Activated CD4-positive, alpha-beta T cell treated with anti-CD3 and anti-CD28 coated beads, Interleukin-2, amount 50 U/mL, for 1 hour (primary cell): ENCODE measurements around the gene SLC12A9.

Source experiments
- DNase-seq: peaks from one replicate; pipeline ENCODE4 v3.0.0-alpha.2; 2020

Gene SLC12A9

DNA sequence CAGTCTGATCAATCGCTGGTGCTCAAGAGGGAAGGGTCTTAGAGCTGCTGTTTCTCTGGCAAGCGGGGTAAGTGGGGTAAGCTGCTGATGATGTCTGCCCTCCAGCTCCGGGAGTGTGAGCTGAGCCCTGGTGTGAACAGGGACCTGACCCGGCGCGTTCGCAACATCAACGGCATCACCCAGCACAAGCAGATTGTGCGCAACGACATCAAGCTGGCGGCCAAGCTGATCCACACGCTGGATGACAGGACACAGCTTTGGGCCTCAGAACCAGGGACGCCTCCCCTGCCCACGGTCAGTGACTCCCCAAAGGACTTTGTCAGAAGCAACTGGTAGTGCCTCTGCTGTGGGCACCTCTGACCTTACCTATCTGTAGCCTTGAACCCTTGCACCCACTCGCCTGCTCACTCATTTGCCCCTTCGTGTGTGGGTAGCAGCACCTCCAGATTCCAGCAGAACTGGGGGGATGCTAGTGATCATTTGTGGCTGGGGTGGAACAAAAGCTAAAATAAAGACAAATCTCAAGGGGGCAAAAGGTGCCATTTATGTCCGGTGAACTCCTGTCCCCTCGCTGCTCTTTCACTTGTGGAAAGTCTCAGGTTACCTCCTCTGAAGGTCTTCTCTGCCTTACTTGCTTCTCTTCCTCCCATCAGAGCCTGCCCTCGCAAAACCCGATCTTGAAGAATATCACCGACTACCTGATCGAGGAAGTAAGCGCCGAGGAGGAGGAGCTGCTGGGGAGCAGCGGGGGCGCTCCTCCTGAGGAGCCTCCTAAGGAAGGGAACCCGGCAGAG is 33.8 kb downstream of the SLC12A9 start:
- no peak for DNase-seq

DNA sequence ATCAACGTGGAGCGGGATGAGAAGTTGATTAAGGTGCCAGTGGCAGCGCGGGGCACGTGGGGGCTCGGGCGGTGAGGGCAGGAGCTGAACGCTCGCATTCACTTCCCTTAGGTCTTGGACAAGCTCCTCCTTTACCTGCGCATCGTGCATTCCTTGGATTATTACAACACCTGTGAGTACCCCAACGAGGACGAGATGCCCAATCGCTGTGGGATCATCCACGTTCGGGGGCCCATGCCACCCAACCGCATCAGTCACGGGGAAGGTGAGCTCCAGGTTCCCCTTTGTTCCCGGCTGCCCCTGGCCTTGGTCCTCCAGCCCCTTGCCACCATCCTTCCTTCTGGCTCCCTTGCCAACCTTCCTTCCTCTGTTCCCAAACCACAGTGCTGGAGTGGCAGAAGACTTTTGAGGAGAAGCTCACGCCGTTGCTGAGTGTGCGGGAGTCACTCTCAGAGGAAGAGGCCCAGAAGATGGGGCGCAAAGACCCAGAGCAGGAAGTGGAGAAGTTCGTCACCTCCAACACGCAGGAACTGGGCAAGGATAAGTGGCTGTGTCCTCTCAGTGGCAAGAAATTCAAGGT is 34.5 kb downstream of the SLC12A9 start:
- DNase-seq = no peak

DNA sequence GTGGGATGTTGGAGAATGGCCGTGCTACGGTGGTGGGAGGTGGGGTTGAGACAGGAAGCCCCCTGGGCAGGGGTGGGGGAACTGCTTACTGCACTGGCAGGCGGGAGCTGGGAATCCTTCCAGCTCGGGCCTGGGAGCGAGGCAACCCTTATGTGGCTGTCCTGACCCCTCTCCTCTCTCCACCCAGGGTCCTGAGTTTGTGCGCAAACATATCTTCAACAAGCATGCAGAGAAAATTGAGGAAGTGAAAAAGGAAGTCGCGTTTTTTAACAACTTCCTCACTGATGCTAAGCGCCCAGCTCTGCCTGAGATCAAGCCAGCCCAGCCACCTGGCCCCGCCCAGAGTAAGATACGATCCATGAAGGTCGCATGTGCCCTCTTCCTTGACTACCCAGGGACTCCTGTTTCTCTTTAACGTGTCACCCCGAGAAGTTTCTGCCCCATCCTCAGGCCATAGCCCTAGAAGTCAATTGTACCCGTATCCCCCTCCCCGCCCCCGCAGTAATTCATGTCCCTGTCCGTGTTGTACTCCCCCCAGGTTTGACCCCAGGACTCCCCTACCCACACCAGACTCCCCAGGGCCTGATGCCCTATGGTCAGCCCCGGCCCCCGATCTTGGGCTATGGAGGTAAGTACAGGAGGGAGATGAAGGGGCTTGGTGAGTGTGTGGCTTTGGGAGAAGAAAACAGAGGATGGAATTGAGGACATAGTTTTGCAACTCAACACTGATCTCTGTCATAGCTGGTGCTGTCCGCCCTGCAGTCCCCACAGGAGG is 35.2 kb downstream of the SLC12A9 start:
- DNase-seq = peak; percentile 52

DNA sequence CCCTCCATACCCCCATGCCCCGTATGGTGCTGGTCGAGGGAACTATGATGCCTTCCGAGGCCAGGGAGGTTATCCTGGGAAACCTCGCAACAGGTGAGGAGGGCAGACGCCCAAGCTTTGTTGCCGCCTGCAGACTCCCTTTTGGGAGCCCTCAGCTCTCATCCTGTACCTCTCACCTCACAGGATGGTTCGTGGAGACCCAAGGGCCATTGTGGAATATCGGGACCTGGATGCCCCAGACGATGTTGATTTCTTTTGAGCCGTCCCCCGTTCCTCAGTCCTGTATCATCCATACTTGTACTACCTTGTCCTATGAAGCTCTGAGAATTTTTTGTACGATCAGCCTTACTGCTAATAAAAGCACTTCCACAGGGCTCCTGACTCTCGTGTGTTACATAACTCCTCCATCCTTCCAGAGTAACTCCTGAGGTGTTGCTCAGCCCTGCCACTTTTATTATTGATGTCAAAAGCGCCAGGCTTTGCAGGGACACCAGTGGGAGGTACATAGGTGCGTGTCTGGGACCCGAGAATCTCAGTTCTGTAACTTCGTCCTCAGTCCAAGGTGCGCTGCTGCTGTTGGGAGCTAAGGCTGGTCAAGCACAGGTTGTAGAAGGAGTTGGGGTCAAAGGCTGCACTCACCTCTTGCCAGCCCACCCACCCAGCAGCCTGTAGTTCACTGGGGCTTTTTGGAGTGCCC is 35.9 kb downstream of the SLC12A9 start:
- DNase-seq = no peak

GRCh38 chr7:100888988-100889750 is 36.7 kb downstream of the SLC12A9 start, which contains the start of gene UFSP1:
Gene UFSP1, minus strand, starts transcription at chr7:100889715. Its CDS starts 444 bp downstream, at chr7:100889271.
- no peak for DNase-seq

GRCh38 chr7:100890653-100891567 is 38.4 kb downstream of the SLC12A9 start:
- no peak for DNase-seq

DNA sequence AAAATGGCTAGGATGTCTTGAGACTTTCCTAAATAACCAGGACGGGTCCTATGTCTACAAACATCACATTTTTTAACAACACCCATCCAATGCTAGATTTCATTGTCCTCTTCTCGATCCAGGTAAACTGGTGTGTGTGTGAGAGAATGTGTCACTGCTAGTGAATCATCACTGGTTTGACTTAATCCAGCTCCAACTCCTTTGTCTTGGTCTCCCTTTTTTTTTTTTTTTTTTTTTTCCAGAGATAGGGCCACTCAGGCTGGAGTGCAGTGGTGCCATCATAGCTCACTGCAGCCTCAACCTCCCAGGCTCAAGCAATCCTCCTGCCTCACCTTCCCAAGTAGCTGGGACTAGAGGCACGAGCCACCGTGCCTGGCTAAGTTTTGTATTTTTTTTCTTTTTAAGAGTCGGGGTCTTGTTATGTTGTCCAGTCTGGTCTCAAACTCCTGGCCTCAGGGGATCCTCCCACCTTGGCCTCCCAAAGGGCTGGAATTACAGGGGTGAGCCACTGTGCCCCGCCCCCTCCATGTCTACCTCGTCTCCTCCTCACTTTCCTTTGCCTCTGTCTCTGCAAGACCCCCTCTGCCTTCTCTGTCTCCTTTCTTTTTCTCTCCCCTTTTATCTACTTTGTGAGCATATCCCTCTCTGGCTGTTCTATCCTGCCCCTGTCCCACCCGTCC is 39.2 kb downstream of the SLC12A9 start:
- no peak for DNase-seq

DNA sequence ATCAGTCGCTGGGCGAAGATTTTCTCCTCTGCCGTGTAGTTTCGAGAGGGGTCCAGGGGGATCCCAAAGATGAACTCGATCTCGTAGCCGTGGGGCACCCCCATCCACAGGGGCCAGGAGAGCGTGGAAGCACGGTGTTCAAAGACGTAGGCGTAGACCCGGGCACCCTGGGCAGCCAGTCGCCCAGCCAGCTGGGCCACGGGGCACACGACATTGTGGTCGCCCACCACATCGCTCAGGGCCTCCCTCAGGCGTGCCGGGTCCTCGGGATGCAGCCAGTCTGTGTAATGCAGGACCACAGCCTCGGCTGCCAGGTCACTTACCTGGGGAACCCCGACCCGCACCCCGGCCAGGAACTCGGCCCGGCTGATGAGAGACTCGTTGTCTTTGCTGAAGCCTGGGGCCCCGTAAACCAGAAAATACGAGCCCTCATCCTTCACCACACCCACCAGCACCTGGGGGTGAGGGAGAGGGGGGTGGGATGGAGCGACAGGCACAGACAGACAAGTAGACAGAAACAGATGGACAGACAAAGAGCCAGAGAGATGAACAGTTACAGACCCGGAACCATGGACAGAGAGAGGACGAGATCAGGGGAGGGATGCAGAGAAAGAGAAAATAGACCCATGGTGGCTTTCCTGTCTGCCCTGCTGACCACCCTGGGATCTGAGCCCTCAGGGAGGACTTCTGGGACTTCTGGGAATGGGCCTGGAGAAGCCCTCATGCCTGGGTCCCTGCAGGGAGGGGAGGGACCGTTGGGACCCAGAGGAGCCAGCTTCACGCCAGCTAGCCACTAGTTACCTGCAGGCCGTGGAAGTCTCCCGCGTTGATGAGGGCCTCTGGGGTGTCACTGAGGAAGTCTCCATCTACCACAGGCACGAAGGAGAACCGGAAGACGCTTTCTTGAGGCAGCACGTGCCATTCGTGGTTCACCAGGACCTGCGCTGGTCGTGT is 40.1 kb downstream of the SLC12A9 start:
- no peak for DNase-seq

- DNase-seq = no peak
Measured at GRCh38 chr7:100893318-100893895, 40.9 kb downstream of the SLC12A9 start.

- no peak for DNase-seq
Measured at GRCh38 chr7:100893910-100894721, 41.6 kb downstream of the SLC12A9 start.

DNA sequence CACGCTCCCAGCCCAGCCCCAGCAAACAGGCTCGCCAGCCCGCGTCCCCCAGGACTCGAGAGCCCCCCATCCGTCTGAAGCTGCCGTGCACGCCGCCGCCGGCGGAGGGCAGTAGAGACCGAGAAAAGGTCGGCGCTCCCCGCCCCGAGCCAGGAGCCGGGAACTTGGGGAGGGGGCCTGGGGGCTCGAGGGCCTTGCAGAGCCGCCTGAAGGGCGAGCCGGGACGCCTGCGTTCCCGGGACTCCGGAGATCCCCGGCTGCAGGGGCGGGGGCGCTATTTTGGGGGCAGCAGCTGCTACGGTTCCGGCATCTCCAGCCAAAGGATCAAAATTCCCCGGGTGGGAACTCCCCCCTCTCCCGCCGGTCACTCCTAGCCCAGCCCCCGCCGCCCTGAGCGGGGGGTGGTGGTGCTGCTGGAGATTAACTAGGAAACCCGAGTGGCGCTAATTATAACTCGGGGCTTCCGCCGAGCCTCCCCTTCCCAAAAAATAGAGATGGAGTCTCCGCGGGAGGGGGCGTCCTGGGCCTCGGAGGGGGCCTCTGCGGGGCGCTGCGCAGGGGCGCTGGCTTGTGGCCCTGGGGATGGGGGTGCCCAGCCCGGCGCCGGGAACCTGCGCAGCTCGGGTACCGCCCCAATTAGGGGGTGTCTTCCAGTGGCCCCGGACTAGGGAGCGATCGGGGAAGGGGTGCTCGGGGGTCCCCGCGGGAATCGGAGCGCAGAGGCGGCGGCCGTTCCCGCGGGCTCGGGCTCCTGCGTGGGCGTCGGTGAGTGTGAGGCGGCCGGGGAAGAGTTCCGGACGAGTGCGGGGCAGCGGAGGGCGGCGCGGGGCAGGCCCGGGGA is 42.6 kb downstream of the SLC12A9 start:
- DNase-seq = peak; percentile 54

DNA sequence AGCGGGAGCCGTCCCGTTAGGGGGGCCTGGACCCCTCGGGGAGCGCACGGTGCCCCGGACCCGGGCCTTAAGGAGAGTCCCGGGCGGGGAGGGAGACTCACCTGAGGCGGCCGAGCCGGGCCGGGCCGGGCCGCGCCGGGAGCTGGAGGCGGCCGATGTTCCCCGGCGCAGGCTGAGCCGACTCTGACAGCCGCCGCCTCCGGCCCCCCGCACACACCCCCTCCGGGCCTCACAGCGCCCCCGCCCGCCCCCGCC is 43.1 kb downstream of the SLC12A9 start, which contains the start of gene ACHE:
ACHE (minus strand) TSS at position 188 of the 255 bp plus-strand sequence. CDS start 1,656 bp downstream, outside the sequence.
- DNase-seq = no peak

DNA sequence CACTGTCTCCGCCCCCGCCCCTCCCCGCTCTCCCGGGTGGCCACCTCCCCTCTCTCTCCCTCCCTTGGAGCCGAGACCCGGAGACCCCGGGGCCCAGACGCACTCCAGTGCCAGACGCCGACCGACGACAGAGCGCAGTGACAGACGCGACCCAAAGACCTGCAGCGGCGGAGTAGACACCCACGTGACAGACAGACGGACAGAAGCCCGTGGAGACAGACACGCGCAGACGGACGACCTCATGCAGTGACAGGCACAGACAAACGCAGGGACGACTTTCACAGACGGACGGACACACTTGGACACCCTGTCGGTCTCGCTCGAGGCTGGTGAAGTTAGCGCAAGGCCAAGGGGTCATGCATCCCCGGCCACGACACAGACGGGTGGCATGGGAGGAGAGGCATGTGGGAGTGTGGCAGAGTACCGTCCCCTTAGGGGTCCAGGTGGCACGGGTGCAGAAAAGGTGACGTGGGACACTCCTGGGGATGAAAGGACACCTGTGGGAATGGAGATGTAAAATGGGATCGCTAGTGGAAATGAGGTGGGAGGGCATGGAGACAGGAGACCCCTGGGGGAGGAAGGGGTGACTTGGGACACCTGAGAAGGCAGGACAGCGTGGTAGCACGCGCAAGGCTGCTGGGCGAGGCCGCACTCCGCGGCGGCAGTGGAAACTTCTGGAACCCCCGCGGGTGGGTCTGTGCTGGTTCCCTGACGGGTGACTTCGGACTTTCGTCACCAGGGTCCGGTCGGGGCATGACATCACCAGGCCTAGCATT is 43.6 kb downstream of the SLC12A9 start:
- no peak for DNase-seq

DNA sequence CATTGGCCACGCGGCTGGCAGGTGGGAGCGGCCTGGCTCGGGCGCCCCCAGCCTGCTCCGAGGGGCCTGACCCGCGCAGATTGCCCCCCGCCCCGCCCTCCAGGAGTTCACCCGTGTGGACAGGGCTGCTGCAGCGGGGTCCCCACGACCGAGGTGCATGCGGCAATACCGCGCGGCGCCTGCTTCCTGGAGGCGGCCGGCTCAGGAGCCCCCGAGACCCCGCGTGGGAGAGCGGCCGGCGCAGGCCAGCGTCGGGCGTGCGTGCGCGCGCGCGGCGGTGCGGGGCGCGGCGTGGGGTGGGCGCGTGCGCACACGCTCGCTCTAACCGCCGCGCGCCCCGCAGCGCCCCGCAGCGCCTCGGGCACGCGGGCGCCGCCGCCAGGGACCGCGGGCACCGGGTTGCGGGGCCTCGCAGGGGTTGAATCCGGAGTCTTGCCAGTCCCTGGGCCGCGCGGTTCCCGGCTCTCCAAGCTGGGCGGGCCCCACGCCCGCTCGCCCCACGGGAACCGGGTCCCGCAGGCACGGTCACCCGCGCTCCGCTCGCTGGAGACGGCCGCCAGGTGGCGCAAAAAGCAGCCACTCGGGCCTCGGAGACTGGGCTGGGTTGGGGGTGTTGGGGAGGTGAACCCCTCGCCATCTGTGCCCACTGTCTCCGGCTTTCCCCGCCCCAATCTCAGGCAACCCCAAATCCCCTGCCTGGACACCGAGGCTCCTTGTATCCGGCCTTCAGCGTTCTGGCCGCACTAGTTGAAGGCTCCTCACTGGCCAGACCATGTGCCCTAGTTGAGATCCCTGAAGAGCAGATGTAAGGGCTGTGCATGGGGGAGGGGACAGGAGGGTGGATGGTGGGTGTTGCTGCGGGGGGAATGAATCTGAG is 44.5 kb downstream of the SLC12A9 start:
- DNase-seq = peak; percentile 57

DNA sequence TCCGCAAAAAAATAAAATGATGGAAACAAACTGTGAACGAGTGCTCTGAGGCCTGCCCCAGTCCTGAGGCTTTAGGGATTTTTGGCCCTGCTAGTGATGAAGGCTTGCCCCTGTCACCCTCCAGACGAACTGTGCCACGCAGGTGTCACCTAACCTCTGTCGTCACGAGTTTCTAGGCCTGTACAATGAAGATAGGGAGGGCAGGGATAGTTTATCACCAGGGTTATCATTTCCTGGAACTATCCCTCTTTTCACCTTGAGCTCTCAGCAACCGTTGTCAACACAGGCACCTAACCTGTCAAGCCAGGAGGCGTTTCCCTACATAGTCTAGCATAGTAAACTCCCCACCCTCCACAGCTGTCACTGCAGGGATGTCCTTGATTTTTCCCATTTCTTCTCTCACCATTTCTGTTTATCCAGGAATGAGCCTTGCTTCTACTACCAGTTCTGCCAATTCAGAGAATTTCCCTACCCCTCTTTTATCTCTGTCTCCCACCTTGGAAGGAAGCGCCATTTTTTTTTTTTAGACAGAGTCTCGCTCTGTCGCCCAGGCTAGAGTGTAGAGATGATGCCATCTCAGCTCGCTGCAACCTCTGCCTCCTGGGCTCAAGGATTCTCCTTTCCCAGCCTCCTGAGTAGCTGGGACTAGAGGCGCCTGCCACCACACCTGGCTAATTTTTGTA is 45.4 kb downstream of the SLC12A9 start:
- DNase-seq = no peak
